Measurements from ENCODE around the gene SHISAL2A.

DNA sequence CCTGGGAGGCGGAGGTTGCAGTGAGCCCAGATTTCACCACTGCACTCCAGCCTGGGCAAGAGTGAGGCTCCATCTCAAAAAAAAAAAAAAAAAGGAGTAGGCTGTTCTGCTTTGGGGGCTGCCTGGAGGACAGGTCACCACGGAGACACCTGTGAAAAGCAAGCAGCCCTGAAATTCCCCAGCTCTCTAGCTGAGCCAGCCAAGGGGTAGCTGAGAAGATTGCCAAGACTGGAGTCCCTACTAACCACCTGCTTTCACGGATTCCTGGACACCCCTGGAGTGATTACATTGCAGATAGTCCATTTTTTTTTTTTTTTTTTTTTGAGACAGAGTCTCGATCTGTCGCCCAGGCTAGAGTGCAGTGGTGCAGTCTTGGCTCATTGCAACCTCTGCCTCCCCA lies 18.3 kb upstream of the SHISAL2A start:
- TF ChIP-seq CTCF (IDR thresholded peaks at IDR 0.05; ENCODE audit: insufficient read depth, low read depth, low read length) (no peak), EZH2 (IDR thresholded peaks at IDR 0.05; ENCODE audit: insufficient read depth, low read length) (no peak)

Measured in astrocyte (in vitro differentiated cells and primary cell).